CD8-positive, alpha-beta memory T cell (primary cell): Measurements from ENCODE around the gene CORO2B. TPM values are rescaled to one million over a fixed set of nuclear protein-coding genes. Genes with fewer than 3 reads are reported as not detected.

Experiments used
- CTCF ChIA-PET: fragments of 350-600 bp; sonication (Branson Sonifier 250); formaldehyde crosslinking; loops from one replicate; lab custom pipeline; 2021; ENCODE audit warnings: antibody characterized with exemption; lab: Charles Lee
- POLR2A ChIA-PET: fragments of 350-600 bp; sonication (Branson Sonifier 250); formaldehyde crosslinking; loops from one replicate; lab custom pipeline; 2021; ENCODE audit warnings: antibody characterized with exemption; lab: Charles Lee
- DNase-seq, 5 donors: peaks; one replicate each; pipeline versions ENCODE4 v3.0.0 to v3.0.0-alpha.2; 2020 to 2022; ENCODE audit warnings: mixed read lengths in 1 of 5
- H3K27ac ChIP-seq: one replicate; pipeline ENCODE4 v1.7.0; 2013; ENCODE audit warnings: low read depth, mild to moderate bottlenecking, low read length, moderate library complexity
- H3K27me3 ChIP-seq: 2 replicates; pipeline ENCODE4 v1.7.0; 2013; ENCODE audit warnings: low read length, mild to moderate bottlenecking; ENCODE audit not compliant: insufficient read depth, poor library complexity, severe bottlenecking
- H3K36me3 ChIP-seq: 2 replicates; pipeline ENCODE4 v1.7.0; 2013; ENCODE audit warnings: mild to moderate bottlenecking, low read length, moderate library complexity; ENCODE audit not compliant: insufficient read depth
- H3K4me1 ChIP-seq: 2 replicates; pipeline ENCODE4 v1.7.0; 2013; ENCODE audit warnings: mild to moderate bottlenecking, low read length, moderate library complexity; ENCODE audit not compliant: insufficient read depth
- H3K4me3 ChIP-seq: 2 replicates; pipeline ENCODE4 v1.7.0; 2013; ENCODE audit warnings: mild to moderate bottlenecking, low read length
- H3K9me3 ChIP-seq: 2 replicates; pipeline ENCODE4 v1.7.0; 2013; ENCODE audit warnings: mild to moderate bottlenecking, low read length
- H3K27ac Mint-ChIP-seq, 8 donors: one replicate each; pipeline ENCODE4 v1.8.0; 2020 to 2021; ENCODE audit warnings: mixed read lengths in 8 of 8, mild to moderate bottlenecking in 6 of 8, inconsistent platforms in 3 of 8, moderate library complexity in 3 of 8
- H3K27me3 Mint-ChIP-seq, 2 donors: one replicate each; pipeline ENCODE4 v1.8.0; 2020 to 2021; ENCODE audit warnings: mixed read lengths in 2 of 2, mild to moderate bottlenecking in 1 of 2, moderate library complexity in 1 of 2
- H3K36me3 Mint-ChIP-seq, 3 donors: one replicate each; pipeline ENCODE4 v1.8.0; 2020 to 2021; ENCODE audit warnings: mixed read lengths in 3 of 3, inconsistent platforms in 1 of 3, mild to moderate bottlenecking in 1 of 3
- H3K4me1 Mint-ChIP-seq, 3 donors: one replicate each; pipeline ENCODE4 v1.8.0; 2020 to 2021; ENCODE audit warnings: mixed read lengths in 3 of 3, inconsistent platforms in 1 of 3, mild to moderate bottlenecking in 1 of 3
- H3K4me3 Mint-ChIP-seq, 7 donors: one replicate each; pipeline ENCODE4 v1.8.0; 2020 to 2021; ENCODE audit warnings: mixed read lengths in 7 of 7, mild to moderate bottlenecking in 6 of 7, moderate library complexity in 4 of 7, inconsistent platforms in 2 of 7
- H3K9me3 Mint-ChIP-seq, 5 donors: one replicate each; pipeline ENCODE4 v1.8.0; 2020 to 2022; ENCODE audit warnings: mixed read lengths in 5 of 5, mild to moderate bottlenecking in 3 of 5, moderate library complexity in 2 of 5, inconsistent platforms in 1 of 5
- polyA plus RNA-seq: library from polyadenylated mRNA; unstranded; fragments of 300-500 nt; fragmentation: Illumina TruSeq; gene quantifications from one replicate; pipeline ENCODE4 v1.2.3, GENCODE V29; 2021
- total RNA-seq, 2 experiments: library from RNA; stranded (reverse); gene quantifications; one replicate each; pipeline ENCODE4 v1.2.3, GENCODE V29; 2021

Gene CORO2B
- total and polyA plus RNA-seq, 3 experiments from 2014 or later = not detected

- Mint-ChIP-seq H3K27me3 (peaks cover 28 to 44% of the 10 kb centered on the region in 2 donors), H3K36me3 (no peaks in the 10 kb centered on the region)
- CTCF ChIA-PET = no interaction called here
These were observed 2.9 kb downstream of the CORO2B start for GRCh38 chr15:68581725-68582124.

GRCh38 chr15:68582236-68582635 is 3.4 kb downstream of the CORO2B start:
- H3K27me3 Mint-ChIP-seq = peaks cover 24 to 39% of the 10 kb centered on the region in 2 donors
- DNase-seq = no peak
- Histone ChIP-seq H3K27ac (no peak overlapping the region), H3K4me1 (peaks cover 7% of the 10 kb centered on the region), H3K36me3 (no peaks in the 10 kb centered on the region), H3K4me3 (no peak overlapping the region), H3K27me3 (peaks cover 17% of the 10 kb centered on the region), H3K9me3 (no peaks in the 10 kb centered on the region)
- H3K9me3 Mint-ChIP-seq = no peaks in the 10 kb centered on the region
- H3K4me1 Mint-ChIP-seq = peaks cover 7 to 12% (median 8%) of the 10 kb centered on the region in 3 donors
- no peak overlapping the region for H3K4me3 Mint-ChIP-seq
- ChIA-PET CTCF (interaction anchor here (1.0 kb wide), 1 partner anchor 69 kb away, joined by 3 read pairs; no protein-coding TSS in a partner anchor), POLR2A (no interaction called here)
- H3K27ac Mint-ChIP-seq = no peak overlapping the region
- H3K36me3 Mint-ChIP-seq = no peaks in the 10 kb centered on the region

More at GRCh38 chr15:68581725-68582124, 2.9 kb downstream of the CORO2B start:
- Histone ChIP-seq H3K27ac (no peak overlapping the region), H3K27me3 (peaks cover 20% of the 10 kb centered on the region), H3K4me3 (no peak overlapping the region), H3K9me3 (no peaks in the 10 kb centered on the region), H3K36me3 (no peaks in the 10 kb centered on the region), H3K4me1 (peaks cover 7% of the 10 kb centered on the region)
- POLR2A ChIA-PET = no interaction called here
- H3K9me3 Mint-ChIP-seq = peaks cover 0 to 1% (median 0%) of the 10 kb centered on the region in 5 donors
- H3K4me1 Mint-ChIP-seq = peaks cover 7 to 15% (median 8%) of the 10 kb centered on the region in 3 donors
- peak overlapping the region in 1 of 7 donors; percentile 22 for H3K4me3 Mint-ChIP-seq
- DNase-seq = no peak
- no peak overlapping the region for H3K27ac Mint-ChIP-seq

GRCh38 chr15:68582864-68583263 is 4.1 kb downstream of the CORO2B start:
- no peak overlapping the region for H3K4me3 Mint-ChIP-seq
- no peaks in the 10 kb centered on the region for H3K9me3 Mint-ChIP-seq
- no peaks in the 10 kb centered on the region for H3K36me3 ChIP-seq
- H3K4me1 ChIP-seq = peaks cover 4% of the 10 kb centered on the region
- no peaks in the 10 kb centered on the region for H3K36me3 Mint-ChIP-seq
- no peak overlapping the region for H3K27ac ChIP-seq
- peaks cover 13% of the 10 kb centered on the region for H3K27me3 ChIP-seq
- CTCF ChIA-PET = interaction anchor here (1.0 kb wide), 1 partner anchor 69 kb away, joined by 3 read pairs; no protein-coding TSS in a partner anchor
- POLR2A ChIA-PET = no interaction called here
- H3K27ac Mint-ChIP-seq = no peak overlapping the region
- no peaks in the 10 kb centered on the region for H3K9me3 ChIP-seq
- H3K27me3 Mint-ChIP-seq = peaks cover 18 to 34% of the 10 kb centered on the region in 2 donors
- no peak overlapping the region for H3K4me3 ChIP-seq
- peaks cover 4 to 8% (median 6%) of the 10 kb centered on the region in 3 donors for H3K4me1 Mint-ChIP-seq
- no peak for DNase-seq

- no peaks in the 10 kb centered on the region for H3K36me3 ChIP-seq
- H3K4me1 ChIP-seq = no peaks in the 10 kb centered on the region
- no peaks in the 10 kb centered on the region for H3K9me3 ChIP-seq
- ChIA-PET CTCF (interaction anchor here (1.0 kb wide), 1 partner anchor 68 kb away, joined by 3 read pairs; no protein-coding TSS in a partner anchor), POLR2A (no interaction called here)
- Mint-ChIP-seq H3K27me3 (peaks cover 15 to 29% of the 10 kb centered on the region in 2 donors), H3K27ac (no peak overlapping the region), H3K36me3 (no peaks in the 10 kb centered on the region), H3K4me3 (no peak overlapping the region), H3K4me1 (peaks cover 0 to 6% (median 3%) of the 10 kb centered on the region in 3 donors), H3K9me3 (no peaks in the 10 kb centered on the region)
- H3K27me3 ChIP-seq = peaks cover 8% of the 10 kb centered on the region
- H3K4me3 ChIP-seq = no peak overlapping the region
- no peak overlapping the region for H3K27ac ChIP-seq
- DNase-seq = no peak
These were observed 4.5 kb downstream of the CORO2B start for GRCh38 chr15:68583321-68583720.

GRCh38 chr15:68583936-68584755 is 5.4 kb downstream of the CORO2B start:
- Histone ChIP-seq H3K9me3 (no peaks in the 10 kb centered on the region), H3K27ac (no peak overlapping the region), H3K36me3 (no peaks in the 10 kb centered on the region), H3K4me1 (no peaks in the 10 kb centered on the region), H3K4me3 (no peak overlapping the region), H3K27me3 (peaks cover 6% of the 10 kb centered on the region)
- ChIA-PET POLR2A (no interaction called here), CTCF (no interaction called here)
- H3K27ac Mint-ChIP-seq = no peak overlapping the region
- H3K27me3 Mint-ChIP-seq = peaks cover 15 to 31% of the 10 kb centered on the region in 2 donors
- no peaks in the 10 kb centered on the region for H3K36me3 Mint-ChIP-seq
- no peak for DNase-seq
- peaks cover 0 to 7% (median 3%) of the 10 kb centered on the region in 3 donors for H3K4me1 Mint-ChIP-seq
- no peaks in the 10 kb centered on the region for H3K9me3 Mint-ChIP-seq
- H3K4me3 Mint-ChIP-seq = no peak overlapping the region

- Mint-ChIP-seq H3K9me3 (no peaks in the 10 kb centered on the region), H3K4me3 (no peak overlapping the region), H3K4me1 (peaks cover 0 to 7% (median 0%) of the 10 kb centered on the region in 3 donors), H3K36me3 (no peaks in the 10 kb centered on the region), H3K27me3 (peaks cover 12 to 29% of the 10 kb centered on the region in 2 donors), H3K27ac (no peak overlapping the region)
- ChIA-PET POLR2A (no interaction called here), CTCF (no interaction called here)
- Histone ChIP-seq H3K36me3 (no peaks in the 10 kb centered on the region), H3K27ac (no peak overlapping the region), H3K4me3 (no peak overlapping the region), H3K27me3 (peaks cover 2% of the 10 kb centered on the region), H3K9me3 (no peaks in the 10 kb centered on the region), H3K4me1 (no peaks in the 10 kb centered on the region)
- DNase-seq = no peak
These were observed 6.2 kb downstream of the CORO2B start for GRCh38 chr15:68584756-68585573.

GRCh38 chr15:68585574-68586273 is 6.9 kb downstream of the CORO2B start:
- CTCF ChIA-PET = no interaction called here
- POLR2A ChIA-PET = no interaction called here
- DNase-seq = no peak
- Histone ChIP-seq H3K4me3 (no peak overlapping the region), H3K4me1 (no peaks in the 10 kb centered on the region), H3K27me3 (no peaks in the 10 kb centered on the region), H3K9me3 (no peaks in the 10 kb centered on the region), H3K27ac (no peak overlapping the region), H3K36me3 (no peaks in the 10 kb centered on the region)
- Mint-ChIP-seq H3K27me3 (peaks cover 7 to 26% of the 10 kb centered on the region in 2 donors), H3K9me3 (no peaks in the 10 kb centered on the region), H3K4me1 (peaks cover 0 to 7% (median 0%) of the 10 kb centered on the region in 3 donors), H3K36me3 (no peaks in the 10 kb centered on the region), H3K27ac (no peak overlapping the region), H3K4me3 (no peak overlapping the region)
